ENCODE data around the gene ASTN2.

- TF ChIP-seq CTCF (IDR thresholded peaks at IDR 0.05; ENCODE audit: borderline replicate concordance, extremely low read depth, low read length, poor library complexity, severe bottlenecking) (no peak), EZH2 (IDR thresholded peaks at IDR 0.05; ENCODE audit: borderline replicate concordance, low read depth, low read length, severe bottlenecking) (no peak)
These were observed 617.6 kb downstream of the ASTN2 start for GRCh38 chr9:116797276-116797675.

All from DND-41 (cell line).